Sigmoid colon (tissue), 4 donors: ENCODE measurements around the gene ACE.

Source experiments
- CTCF ChIP-seq, 4 experiments: fragments of 450-650 bp in 3 of 4; fragments of 200-600 bp in 1 of 4; IDR thresholded peaks; one replicate each; pipeline ENCODE4 v1.5.1; 2016 to 2019; ENCODE audit warnings: antibody characterized with exemption in 4 of 4, mild to moderate bottlenecking in 3 of 4, moderate library complexity in 2 of 4
- POLR2A ChIP-seq, 2 donors: fragments of 450-650 bp; IDR thresholded peaks; one replicate each; pipeline ENCODE4 v1.6.1; 2016; ENCODE audit warnings: antibody characterized with exemption in 2 of 2, mild to moderate bottlenecking in 2 of 2, moderate library complexity in 2 of 2
- POLR2AphosphoS5 ChIP-seq, 4 donors: sonication (generic); formaldehyde crosslinking; IDR thresholded peaks; one replicate each; pipeline ENCODE4 v1.6.1; 2017; ENCODE audit warnings: antibody characterized with exemption in 4 of 4

- no peak for TF ChIP-seq CTCF (IDR thresholded peaks at IDR 0.05)
- no peak for TF ChIP-seq POLR2A (IDR thresholded peaks at IDR 0.05)
- no peak for TF ChIP-seq POLR2AphosphoS5 (IDR thresholded peaks at IDR 0.05)
Observed at GRCh38 chr17:63496177-63496576, 19.3 kb downstream of the ACE start.
